IgD-negative memory B cell (primary cell): ENCODE results near the gene NDRG3. TPM values are rescaled to one million over a fixed set of nuclear protein-coding genes. Genes with fewer than 3 reads are reported as not detected.

ENCODE experiments used
- H3K27ac Mint-ChIP-seq, 3 donors: one replicate each; pipeline ENCODE4 v1.8.0; 2020 to 2022; ENCODE audit warnings: mild to moderate bottlenecking in 3 of 3, mixed read lengths in 3 of 3, moderate library complexity in 1 of 3
- H3K27me3 Mint-ChIP-seq: one replicate; pipeline ENCODE4 v1.8.0; 2021; ENCODE audit warnings: mixed read lengths
- H3K36me3 Mint-ChIP-seq: one replicate; pipeline ENCODE4 v1.8.0; 2020; ENCODE audit warnings: mild to moderate bottlenecking, mixed read lengths
- H3K4me1 Mint-ChIP-seq, 3 donors: one replicate each; pipeline ENCODE4 v1.8.0; 2020 to 2022; ENCODE audit warnings: mixed read lengths in 3 of 3, mild to moderate bottlenecking in 1 of 3
- H3K4me3 Mint-ChIP-seq, 4 donors: one replicate each; pipeline ENCODE4 v1.8.0; 2020 to 2022; ENCODE audit warnings: mild to moderate bottlenecking in 4 of 4, mixed read lengths in 4 of 4, moderate library complexity in 3 of 4
- H3K9me3 Mint-ChIP-seq, 3 donors: one replicate each; pipeline ENCODE4 v1.8.0; 2020 to 2021; ENCODE audit warnings: mixed read lengths in 3 of 3, mild to moderate bottlenecking in 1 of 3
- polyA plus RNA-seq: library from polyadenylated mRNA; unstranded; fragments of 300-500 nt; fragmentation: Illumina TruSeq; gene quantifications from one replicate; pipeline ENCODE4 v1.2.3, GENCODE V29; 2021

NDRG3 gene
- 35.4 TPM for polyA plus RNA-seq

GRCh38 chr20:36745927-36746659, at the start of gene NDRG3:
NDRG3 (minus strand) TSS chr20:36746090; CDS start chr20:36721735, 24,355 bp downstream.
- Mint-ChIP-seq H3K4me3 (peak within 1 kb of the TSS; percentile 89 to 97 (median 96)), H3K36me3 (peaks cover 2% of the 10 kb centered on the region), H3K4me1 (peaks cover 11 to 20% (median 11%) of the 10 kb centered on the region in 3 donors), H3K27ac (peak within 1 kb of the TSS; percentile 83 to 94 (median 93)), H3K27me3 (no peaks in the 10 kb centered on the region), H3K9me3 (no peaks in the 10 kb centered on the region)

- Mint-ChIP-seq H3K27ac (peak overlapping the region in 1 of 3 donors; percentile 18), H3K9me3 (no peaks in the 10 kb centered on the region), H3K4me1 (peaks cover 0 to 2% (median 0%) of the 10 kb centered on the region in 3 donors), H3K27me3 (no peaks in the 10 kb centered on the region), H3K4me3 (no peak overlapping the region), H3K36me3 (peaks cover 4% of the 10 kb centered on the region)
These were observed 48.2 kb upstream of the NDRG3 start for GRCh38 chr20:36794116-36794474.

- H3K9me3 Mint-ChIP-seq = no peaks in the 10 kb centered on the region
- peaks cover 4% of the 10 kb centered on the region for H3K36me3 Mint-ChIP-seq
- H3K27me3 Mint-ChIP-seq = no peaks in the 10 kb centered on the region
- no peak overlapping the region for H3K27ac Mint-ChIP-seq
- peaks cover 0 to 2% (median 0%) of the 10 kb centered on the region in 3 donors for H3K4me1 Mint-ChIP-seq
- no peak overlapping the region for H3K4me3 Mint-ChIP-seq
These were observed 47.6 kb upstream of the NDRG3 start for GRCh38 chr20:36793294-36794115.

- peaks cover 0 to 2% (median 0%) of the 10 kb centered on the region in 3 donors for H3K4me1 Mint-ChIP-seq
- no peak overlapping the region for H3K4me3 Mint-ChIP-seq
- H3K36me3 Mint-ChIP-seq = peaks cover 4% of the 10 kb centered on the region
- no peaks in the 10 kb centered on the region for H3K27me3 Mint-ChIP-seq
- H3K27ac Mint-ChIP-seq = no peak overlapping the region
- no peaks in the 10 kb centered on the region for H3K9me3 Mint-ChIP-seq
These were observed 46.5 kb upstream of the NDRG3 start for GRCh38 chr20:36792422-36792821.

- Mint-ChIP-seq H3K4me3 (no peak overlapping the region), H3K27ac (no peak overlapping the region), H3K36me3 (peaks cover 4% of the 10 kb centered on the region), H3K9me3 (no peaks in the 10 kb centered on the region), H3K27me3 (no peaks in the 10 kb centered on the region), H3K4me1 (peaks cover 0 to 2% (median 0%) of the 10 kb centered on the region in 3 donors)
These were observed 46.0 kb upstream of the NDRG3 start for GRCh38 chr20:36791862-36792261.

- Mint-ChIP-seq H3K36me3 (peaks cover 6% of the 10 kb centered on the region), H3K4me1 (peaks cover 0 to 2% (median 0%) of the 10 kb centered on the region in 3 donors), H3K27ac (no peak overlapping the region), H3K4me3 (no peak overlapping the region), H3K9me3 (no peaks in the 10 kb centered on the region), H3K27me3 (no peaks in the 10 kb centered on the region)
These were observed 40.8 kb upstream of the NDRG3 start for GRCh38 chr20:36786663-36787062.

- Mint-ChIP-seq H3K4me3 (no peak overlapping the region), H3K4me1 (no peaks in the 10 kb centered on the region), H3K36me3 (peaks cover 5% of the 10 kb centered on the region), H3K9me3 (no peaks in the 10 kb centered on the region), H3K27ac (no peak overlapping the region), H3K27me3 (no peaks in the 10 kb centered on the region)
These were observed 40.4 kb upstream of the NDRG3 start for GRCh38 chr20:36786246-36786645.

GRCh38 chr20:36785308-36785707, 39.4 kb upstream of the NDRG3 start:
- peak overlapping the region in 2 of 3 donors; percentile 10 to 23 for H3K27ac Mint-ChIP-seq
- no peaks in the 10 kb centered on the region for H3K27me3 Mint-ChIP-seq
- H3K36me3 Mint-ChIP-seq = peaks cover 5% of the 10 kb centered on the region
- H3K9me3 Mint-ChIP-seq = no peaks in the 10 kb centered on the region
- H3K4me3 Mint-ChIP-seq = no peak overlapping the region
- no peaks in the 10 kb centered on the region for H3K4me1 Mint-ChIP-seq

- Mint-ChIP-seq H3K36me3 (peaks cover 5% of the 10 kb centered on the region), H3K27me3 (no peaks in the 10 kb centered on the region), H3K4me1 (no peaks in the 10 kb centered on the region), H3K4me3 (no peak overlapping the region), H3K9me3 (no peaks in the 10 kb centered on the region), H3K27ac (no peak overlapping the region)
These were observed 39.0 kb upstream of the NDRG3 start for GRCh38 chr20:36784900-36785299.

- H3K36me3 Mint-ChIP-seq = peaks cover 5% of the 10 kb centered on the region
- no peak overlapping the region for H3K4me3 Mint-ChIP-seq
- H3K27ac Mint-ChIP-seq = no peak overlapping the region
- no peaks in the 10 kb centered on the region for H3K9me3 Mint-ChIP-seq
- H3K4me1 Mint-ChIP-seq = peaks cover 0 to 2% (median 0%) of the 10 kb centered on the region in 3 donors
- no peaks in the 10 kb centered on the region for H3K27me3 Mint-ChIP-seq
These were observed 38.2 kb upstream of the NDRG3 start for GRCh38 chr20:36784116-36784515.

GRCh38 chr20:36779656-36780025, 33.8 kb upstream of the NDRG3 start:
- H3K27me3 Mint-ChIP-seq = no peaks in the 10 kb centered on the region
- no peaks in the 10 kb centered on the region for H3K9me3 Mint-ChIP-seq
- H3K4me1 Mint-ChIP-seq = peaks cover 2 to 11% (median 3%) of the 10 kb centered on the region in 3 donors
- no peak overlapping the region for H3K27ac Mint-ChIP-seq
- peaks cover 5% of the 10 kb centered on the region for H3K36me3 Mint-ChIP-seq
- no peak overlapping the region for H3K4me3 Mint-ChIP-seq

- H3K36me3 Mint-ChIP-seq = peaks cover 5% of the 10 kb centered on the region
- H3K4me3 Mint-ChIP-seq = no peak overlapping the region
- no peaks in the 10 kb centered on the region for H3K9me3 Mint-ChIP-seq
- peak overlapping the region in 1 of 3 donors; percentile 57 for H3K27ac Mint-ChIP-seq
- H3K4me1 Mint-ChIP-seq = peaks cover 2 to 14% (median 3%) of the 10 kb centered on the region in 3 donors
- no peaks in the 10 kb centered on the region for H3K27me3 Mint-ChIP-seq
These were observed 33.2 kb upstream of the NDRG3 start for GRCh38 chr20:36778831-36779655.

- no peak overlapping the region for H3K4me3 Mint-ChIP-seq
- no peak overlapping the region for H3K27ac Mint-ChIP-seq
- peaks cover 2% of the 10 kb centered on the region for H3K27me3 Mint-ChIP-seq
- no peaks in the 10 kb centered on the region for H3K9me3 Mint-ChIP-seq
- H3K36me3 Mint-ChIP-seq = no peaks in the 10 kb centered on the region
- H3K4me1 Mint-ChIP-seq = peaks cover 10 to 21% (median 10%) of the 10 kb centered on the region in 3 donors
These were observed 31.7 kb upstream of the NDRG3 start for GRCh38 chr20:36777576-36777975.

- H3K36me3 Mint-ChIP-seq = no peaks in the 10 kb centered on the region
- no peak overlapping the region for H3K27ac Mint-ChIP-seq
- no peaks in the 10 kb centered on the region for H3K9me3 Mint-ChIP-seq
- H3K27me3 Mint-ChIP-seq = peaks cover 2% of the 10 kb centered on the region
- peaks cover 12 to 21% (median 12%) of the 10 kb centered on the region in 3 donors for H3K4me1 Mint-ChIP-seq
- peak overlapping the region in 1 of 4 donors; percentile 90 for H3K4me3 Mint-ChIP-seq
These were observed 31.3 kb upstream of the NDRG3 start for GRCh38 chr20:36777167-36777566.

GRCh38 chr20:36775826-36776225, 29.9 kb upstream of the NDRG3 start:
- Mint-ChIP-seq H3K36me3 (no peaks in the 10 kb centered on the region), H3K27ac (peak overlapping the region in 2 of 3 donors; percentile 67 to 69), H3K9me3 (no peaks in the 10 kb centered on the region), H3K4me1 (peaks cover 15 to 31% (median 16%) of the 10 kb centered on the region in 3 donors), H3K27me3 (peaks cover 2% of the 10 kb centered on the region), H3K4me3 (peak overlapping the region in 3 of 4 donors; percentile 24 to 90 (median 57))
